ENCODE data around the gene PBX3. TPM values are rescaled to one million over a fixed set of nuclear protein-coding genes. Genes with fewer than 3 reads are reported as not detected.

Gene PBX3
- total and polyA plus RNA-seq, 8 donors = 8.9 to 36.8 (median 21.5) TPM

DNA sequence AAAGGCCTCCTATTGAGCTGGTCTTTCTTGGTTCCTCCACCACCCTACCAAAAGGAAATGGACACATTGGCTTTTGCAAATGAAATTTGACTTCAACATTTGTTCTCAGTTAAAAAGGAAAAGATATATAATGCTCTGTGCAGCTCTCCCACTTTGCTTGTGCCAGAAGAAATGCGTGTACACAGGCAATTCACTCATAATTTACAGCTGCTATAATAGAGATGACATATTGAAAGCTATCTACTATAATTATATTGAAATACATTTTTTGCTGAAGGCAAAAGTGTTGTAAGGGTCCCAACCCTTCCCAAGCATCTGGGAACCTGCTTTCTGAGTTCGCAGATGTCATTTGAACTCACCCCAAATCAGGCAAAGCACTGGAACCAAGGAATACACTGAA lies 173.2 kb downstream of the PBX3 start:
- ATAC-seq = no peak
- no peak for FAIRE-seq
- Histone ChIP-seq H3K9me3 (no peaks in the 10 kb centered on the region), H3K36me3 (no peaks in the 10 kb centered on the region), H3K4me3 (no peak overlapping the region), H3K27ac (no peak overlapping the region), H3K4me1 (no peaks in the 10 kb centered on the region), H3K27me3 (no peaks in the 10 kb centered on the region)
- intact Hi-C loops (cut with DNase I) = no loop called here
- DNase-seq = no peak
- TF ChIP-seq CTCF (IDR thresholded peaks at IDR 0.05) = no peak
- 91 to 93% methylated on average over 2 of the region's 2 CpGs for WGBS, 2 donors

GRCh38 chr9:125922854-125923253 lies 175.7 kb downstream of the PBX3 start:
- intact Hi-C loops (cut with DNase I) = no loop called here

DNA sequence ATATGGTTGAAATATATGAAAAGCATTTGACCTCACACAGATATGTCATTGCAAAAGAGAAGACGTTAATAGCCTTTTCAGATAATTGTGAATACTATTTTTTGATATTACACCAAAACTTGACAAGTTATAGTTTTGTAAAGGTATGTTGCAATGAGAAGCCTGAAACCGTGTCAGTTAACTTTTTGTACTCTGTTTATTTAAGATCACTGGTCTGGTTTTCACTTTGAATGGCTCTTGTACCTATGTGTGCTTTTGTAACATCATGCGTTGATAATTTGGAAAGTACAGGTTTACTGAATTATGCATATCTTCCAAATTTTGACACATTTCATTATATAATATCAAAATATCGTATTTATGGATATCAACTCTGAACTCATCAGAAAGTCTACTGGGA lies 177.2 kb downstream of the PBX3 start:
- Histone ChIP-seq H3K27me3 (no peaks in the 10 kb centered on the region), H3K4me1 (no peaks in the 10 kb centered on the region), H3K27ac (no peak overlapping the region), H3K9me3 (no peaks in the 10 kb centered on the region), H3K36me3 (no peaks in the 10 kb centered on the region), H3K4me3 (no peak overlapping the region)
- no peak for TF ChIP-seq CTCF (IDR thresholded peaks at IDR 0.05)
- no peak for ATAC-seq
- DNase-seq = no peak
- intact Hi-C loops (cut with DNase I) = no loop called here
- FAIRE-seq = no peak
- WGBS, 2 donors = 89 to 94% methylated on average over 4 of the region's 4 CpGs

More at GRCh38 chr9:125922854-125923253, 175.7 kb downstream of the PBX3 start:
- ATAC-seq (no peak), FAIRE-seq (no peak), DNase-seq (no peak)
- no peaks in the 10 kb centered on the region for H3K4me1 ChIP-seq
- WGBS, 2 donors = 41 to 53% methylated on average over 1 of the region's 1 CpG
- H3K9me3 ChIP-seq = no peaks in the 10 kb centered on the region
- H3K4me3 ChIP-seq = no peak overlapping the region
- H3K27me3 ChIP-seq = no peaks in the 10 kb centered on the region
- no peaks in the 10 kb centered on the region for H3K36me3 ChIP-seq
- no peak for TF ChIP-seq CTCF (IDR thresholded peaks at IDR 0.05)
- H3K27ac ChIP-seq = no peak overlapping the region

DNA sequence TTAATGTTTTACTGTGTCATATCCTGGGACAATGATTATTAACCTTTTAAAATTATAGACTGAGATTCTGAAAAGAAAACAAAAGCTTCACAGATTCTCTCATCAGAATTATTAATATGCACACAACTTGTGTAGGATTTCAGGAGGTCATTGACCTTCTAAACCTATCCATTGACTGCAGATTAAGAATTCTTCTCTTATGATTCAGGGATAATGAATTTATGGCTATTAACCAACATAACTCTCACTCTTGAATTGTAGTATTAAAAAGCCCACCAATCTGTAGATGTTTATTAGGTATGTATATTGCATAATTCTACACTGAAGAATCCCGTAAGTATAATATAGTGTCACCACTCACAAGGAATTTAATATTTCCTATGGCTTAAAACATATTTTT lies 179.8 kb downstream of the PBX3 start:
- no peak for TF ChIP-seq CTCF (IDR thresholded peaks at IDR 0.05)
- no peak overlapping the region for H3K4me3 ChIP-seq
- FAIRE-seq = no peak
- no peak overlapping the region for H3K27ac ChIP-seq
- H3K4me1 ChIP-seq = no peaks in the 10 kb centered on the region
- ATAC-seq = no peak
- H3K36me3 ChIP-seq = no peaks in the 10 kb centered on the region
- intact Hi-C loops (cut with DNase I) = no loop called here
- H3K27me3 ChIP-seq = no peaks in the 10 kb centered on the region
- no peaks in the 10 kb centered on the region for H3K9me3 ChIP-seq
- WGBS, 2 donors = 96 to 98% methylated on average over 1 of the region's 1 CpG
- DNase-seq = no peak

- DNase-seq (no peak), FAIRE-seq (no peak), ATAC-seq (no peak)
- Histone ChIP-seq H3K9me3 (no peaks in the 10 kb centered on the region), H3K4me3 (no peak overlapping the region), H3K4me1 (no peaks in the 10 kb centered on the region), H3K27ac (no peak overlapping the region), H3K27me3 (no peaks in the 10 kb centered on the region), H3K36me3 (no peaks in the 10 kb centered on the region)
- no peak for TF ChIP-seq CTCF (IDR thresholded peaks at IDR 0.05)
- WGBS, 2 donors = 83% methylated on average over 2 of the region's 2 CpGs
- intact Hi-C loops (cut with DNase I) = no loop called here
Measured at GRCh38 chr9:125929846-125930245, 182.7 kb downstream of the PBX3 start.

Measured in pancreas (tissue), 10 donors.